ENCODE data around the gene RUNX3.

GRCh38 chr1:24918370-24918769 lies 11.7 kb downstream of the RUNX3 start:
- TF ChIP-seq CTCF (IDR thresholded peaks at IDR 0.05), result no peak
- TF ChIP-seq POLR2A (IDR thresholded peaks at IDR 0.05), result no peak

Data from thyroid gland (tissue), 4 donors.